ENCODE results near the gene BRINP2.

Gene BRINP2

DNA sequence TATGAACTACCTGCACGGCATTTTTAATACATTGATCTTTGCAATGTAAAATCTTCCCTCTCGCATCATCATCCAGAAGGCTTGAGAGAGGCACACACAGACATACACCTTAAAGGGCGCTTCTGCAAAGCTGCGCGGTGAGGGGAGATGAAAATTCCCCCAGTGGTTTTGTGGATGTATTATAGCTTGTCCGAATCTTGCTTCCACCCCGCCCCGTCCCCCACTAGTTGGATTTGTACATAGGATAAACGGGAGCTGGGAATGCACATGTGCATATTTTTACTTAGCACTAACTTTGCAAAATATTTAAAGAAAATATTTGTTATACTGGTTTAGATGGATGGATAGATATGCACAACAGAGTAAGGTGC lies 5.7 kb upstream of the BRINP2 start:
- DNase-seq, result no peak

DNA sequence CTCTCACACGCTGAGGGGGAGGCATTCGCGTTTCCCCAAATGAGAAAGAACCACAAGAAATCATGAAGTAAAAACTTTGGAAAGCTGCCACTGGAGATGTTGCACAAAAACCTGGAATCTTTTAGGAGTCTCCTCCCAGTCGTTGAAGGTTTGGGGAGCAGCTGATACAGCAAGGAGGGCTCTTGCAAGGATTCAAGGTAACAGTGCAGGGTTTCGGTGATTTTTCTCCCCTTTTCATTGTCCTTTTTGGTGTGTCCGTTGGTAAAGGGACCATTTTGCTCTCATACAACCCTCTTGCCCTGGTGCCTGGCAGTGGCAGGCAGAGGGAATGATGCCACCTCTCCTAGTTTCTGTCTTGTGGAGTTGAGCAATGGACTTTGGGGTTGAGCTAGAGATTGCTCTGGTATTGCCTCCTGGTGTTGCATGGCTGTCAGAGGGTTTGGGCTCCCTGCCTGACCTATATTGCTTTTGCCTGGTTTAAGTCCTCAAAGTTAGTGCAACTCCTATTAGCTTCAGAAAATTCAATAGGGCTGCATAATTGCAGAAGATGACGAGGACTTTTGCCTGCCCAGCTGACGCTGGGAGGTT lies 872 bp downstream of the BRINP2 start:
- no peak for DNase-seq

GRCh38 chr1:177172272-177172671 lies 1.5 kb downstream of the BRINP2 start:
- DNase-seq, result no peak

GRCh38 chr1:177172866-177173265 lies 2.1 kb downstream of the BRINP2 start:
- no peak for DNase-seq

GRCh38 chr1:177173976-177174375 lies 3.2 kb downstream of the BRINP2 start:
- no peak for DNase-seq

GRCh38 chr1:177174921-177175634 lies 4.3 kb downstream of the BRINP2 start:
- DNase-seq, result no peak

DNA sequence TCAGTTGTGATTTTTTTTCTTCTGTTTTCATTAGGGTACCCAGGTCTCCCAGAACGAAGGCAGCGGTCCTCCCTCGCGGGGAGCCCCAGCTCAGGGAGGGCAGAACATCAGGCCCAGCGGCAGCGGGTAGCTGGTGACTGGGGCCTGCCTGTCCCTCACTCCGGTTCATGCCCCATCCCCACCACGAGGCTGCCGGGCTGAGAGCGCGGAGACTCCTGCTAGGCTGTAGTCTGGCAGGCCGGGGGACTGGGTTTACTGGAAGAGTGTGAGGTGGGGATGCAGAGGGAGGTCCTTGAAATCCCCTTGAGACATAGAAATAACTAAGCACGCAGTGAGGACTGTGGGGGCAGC lies 10.5 kb downstream of the BRINP2 start:
- no peak for DNase-seq

- DNase-seq, result no peak
Measured at GRCh38 chr1:177181631-177182291, 11.0 kb downstream of the BRINP2 start.

- DNase-seq, result no peak
Measured at GRCh38 chr1:177183836-177184235, 13.1 kb downstream of the BRINP2 start.

DNA sequence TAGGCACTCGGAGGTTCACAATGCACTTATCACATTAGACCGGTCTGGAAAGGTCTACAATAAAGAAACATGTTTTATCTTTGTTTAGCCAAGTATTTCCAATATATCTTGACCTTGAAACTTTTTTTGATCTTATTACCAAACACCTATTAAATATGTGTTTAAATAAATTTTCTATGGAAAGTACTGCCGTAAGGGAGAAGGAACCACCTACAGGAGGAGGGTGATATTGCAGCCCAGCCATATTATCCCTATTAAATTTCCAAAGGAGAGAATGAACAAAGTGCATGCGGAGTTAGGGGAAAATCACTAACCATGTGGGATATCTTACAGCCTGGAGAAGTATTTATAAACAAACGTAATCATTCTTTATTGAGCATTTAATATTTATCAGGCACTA lies 14.5 kb downstream of the BRINP2 start:
- no peak for DNase-seq

DNA sequence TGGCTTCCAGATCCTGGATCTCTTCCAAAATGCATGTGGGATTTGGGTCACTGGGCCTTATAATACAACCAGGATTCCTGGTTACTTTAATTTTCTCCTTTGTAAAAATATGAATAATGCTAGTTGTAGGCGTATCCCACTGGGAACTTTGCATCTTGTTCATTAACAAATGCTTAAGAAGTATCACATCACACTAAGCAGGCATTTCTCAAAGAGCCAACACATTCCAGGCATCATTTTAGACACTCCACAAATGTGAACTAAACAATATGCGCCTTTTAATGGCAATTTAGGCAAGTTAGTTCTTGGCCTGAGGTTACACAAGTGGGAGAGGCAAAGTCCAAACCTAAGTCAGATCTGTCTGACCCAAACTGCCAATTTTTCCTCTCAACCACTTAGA lies 15.9 kb downstream of the BRINP2 start:
- DNase-seq, result no peak

DNA sequence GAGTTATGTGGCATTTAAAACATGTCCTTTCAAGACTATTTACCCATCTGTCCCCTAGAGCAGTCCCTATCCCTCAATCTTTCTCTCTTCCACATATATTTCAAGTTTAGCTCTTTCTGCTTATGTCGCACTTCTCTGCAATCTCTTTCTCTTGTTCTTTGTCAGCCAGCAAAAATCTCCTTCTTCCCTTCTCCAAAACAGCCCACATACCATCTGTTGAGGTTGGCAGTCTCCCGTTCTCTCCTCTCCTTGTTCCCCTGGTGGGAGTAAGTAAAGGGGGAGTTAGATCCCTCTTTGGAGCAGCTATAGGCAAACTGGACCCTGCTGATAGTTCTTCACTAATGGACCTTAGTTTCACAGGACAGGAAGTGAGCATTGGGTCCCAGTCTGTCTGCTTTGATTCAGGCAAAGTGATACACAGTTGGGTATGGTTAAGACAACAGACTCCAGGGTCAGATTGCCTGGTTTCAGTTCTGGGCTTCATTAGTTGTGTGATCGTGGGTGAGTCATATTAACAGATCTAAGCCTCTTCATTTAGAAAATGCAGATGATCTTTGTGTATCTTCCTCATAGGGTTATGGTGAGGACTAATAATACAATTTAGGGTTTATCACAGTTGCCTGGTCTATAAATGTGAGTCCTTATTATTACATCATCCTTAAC lies 19.7 kb downstream of the BRINP2 start:
- DNase-seq, result no peak

DNA sequence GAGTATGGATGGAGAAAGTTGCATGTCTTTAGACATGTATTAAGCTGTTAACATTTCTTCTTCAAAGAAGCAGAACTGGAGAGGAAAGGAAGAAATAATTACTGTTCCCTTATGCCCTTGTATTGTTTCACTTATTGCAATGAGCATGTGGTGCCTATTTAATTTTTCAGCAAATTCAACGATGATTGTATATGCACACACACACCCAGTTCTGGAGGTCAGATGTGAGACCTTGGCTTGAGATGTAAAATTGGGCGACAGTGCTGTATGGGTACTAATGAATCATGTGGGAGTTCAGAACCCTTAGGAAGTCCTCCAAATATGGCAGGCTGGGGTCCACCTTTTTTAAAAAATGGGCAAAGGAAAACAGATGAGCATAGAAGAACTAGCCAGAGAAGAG lies 27.5 kb downstream of the BRINP2 start:
- DNase-seq, result no peak

DNA sequence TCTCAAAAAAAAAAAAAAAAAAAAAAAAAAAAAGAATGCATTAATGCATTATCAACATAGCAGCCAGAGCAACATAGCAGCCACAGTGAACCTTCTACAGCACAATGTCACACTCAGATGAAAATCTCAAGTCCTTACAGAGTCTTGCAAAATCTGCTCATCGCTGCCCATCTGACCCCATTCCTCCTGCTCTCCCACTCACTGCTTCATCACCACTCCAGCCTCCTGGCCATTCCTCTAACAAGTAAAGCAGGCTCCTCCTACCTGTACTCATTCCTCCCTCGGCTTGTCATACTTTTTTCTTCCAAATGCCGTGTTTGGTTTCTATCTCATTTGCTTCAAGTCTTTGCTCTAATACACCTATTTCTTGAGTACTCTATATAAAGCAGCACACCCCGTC lies 29.5 kb downstream of the BRINP2 start:
- DNase-seq, result no peak

DNA sequence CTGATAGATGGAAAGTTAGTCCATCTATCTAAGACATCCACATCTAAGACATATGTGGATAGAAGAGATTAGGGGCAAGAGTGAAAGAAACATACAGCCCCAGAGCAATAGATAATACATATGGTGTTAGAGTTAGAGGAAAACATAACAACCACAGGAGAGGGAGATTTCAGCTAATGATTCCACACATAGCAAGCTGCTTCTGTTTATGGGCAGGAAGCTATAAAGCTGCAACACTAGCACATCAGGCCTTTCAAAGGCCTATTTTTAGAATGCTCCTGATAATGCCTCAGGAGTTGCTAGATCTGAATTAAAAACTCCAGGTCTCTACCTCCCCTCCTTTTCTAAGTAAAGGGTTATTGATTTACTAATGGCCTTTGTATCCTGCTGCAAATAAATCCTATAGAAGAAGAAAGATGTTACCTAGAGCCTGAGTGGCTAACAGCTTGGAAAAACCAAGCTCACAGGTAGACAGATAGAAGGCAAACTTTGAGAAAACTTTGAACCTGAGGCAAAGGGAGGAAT lies 36.1 kb downstream of the BRINP2 start:
- DNase-seq, result no peak

DNA sequence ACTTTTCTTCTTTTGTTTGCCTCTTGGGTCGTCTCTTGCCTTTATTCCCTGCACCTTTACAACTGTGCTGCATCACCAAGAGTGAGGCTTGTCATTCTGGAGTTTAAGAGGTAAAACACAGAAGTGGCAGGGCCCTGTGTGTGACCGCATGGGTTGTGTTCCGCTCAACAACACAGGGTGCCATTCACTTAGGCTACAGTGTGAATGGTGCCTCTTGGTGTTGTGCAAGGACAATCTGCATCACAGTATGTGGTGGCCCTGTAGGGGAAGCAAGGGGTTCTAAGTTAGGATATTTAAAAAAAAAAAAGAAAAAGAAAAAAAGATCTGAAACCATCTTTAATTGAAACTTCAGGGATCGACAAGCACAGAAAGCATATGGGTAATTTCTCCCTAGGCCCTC lies 38.2 kb downstream of the BRINP2 start:
- no peak for DNase-seq

DNA sequence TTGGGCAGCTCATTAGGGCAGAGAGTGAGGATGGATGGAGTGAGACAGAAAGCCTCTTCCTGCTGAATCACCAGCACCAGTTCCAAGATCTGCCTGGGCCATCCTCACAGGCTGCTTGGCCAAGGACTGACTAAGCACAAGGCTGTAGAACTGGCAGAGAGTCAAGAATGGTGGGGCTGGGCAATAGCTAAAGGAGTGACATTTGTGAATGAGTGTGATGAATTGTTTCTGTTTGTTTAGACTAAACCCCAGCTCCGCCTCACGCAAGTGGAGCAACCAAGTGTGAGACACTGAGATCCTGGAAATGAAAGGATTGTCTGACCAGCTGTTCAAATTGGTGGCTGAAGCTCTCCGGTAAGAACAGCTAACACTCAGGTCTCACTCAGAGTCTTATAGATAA lies 38.6 kb downstream of the BRINP2 start:
- no peak for DNase-seq

DNA sequence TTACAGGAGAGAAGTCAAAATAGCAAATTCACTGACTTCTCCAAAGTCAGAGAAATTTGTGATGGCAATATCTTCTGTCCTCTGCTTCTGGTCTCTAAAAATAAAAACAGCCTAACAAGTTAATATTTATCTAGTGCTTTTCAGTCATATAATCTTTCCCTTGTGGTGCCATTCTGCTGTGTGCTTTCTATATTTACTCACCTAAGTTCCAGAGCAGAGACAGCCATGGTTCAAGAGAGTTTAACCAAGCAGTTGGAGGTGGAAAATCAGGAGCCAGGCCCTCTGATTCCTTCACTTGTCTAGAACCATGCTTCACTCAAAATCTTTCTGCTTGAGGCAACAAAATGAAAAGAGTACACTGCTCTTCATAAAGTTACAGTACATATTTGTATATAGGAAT lies 39.3 kb downstream of the BRINP2 start:
- no peak for DNase-seq

DNA sequence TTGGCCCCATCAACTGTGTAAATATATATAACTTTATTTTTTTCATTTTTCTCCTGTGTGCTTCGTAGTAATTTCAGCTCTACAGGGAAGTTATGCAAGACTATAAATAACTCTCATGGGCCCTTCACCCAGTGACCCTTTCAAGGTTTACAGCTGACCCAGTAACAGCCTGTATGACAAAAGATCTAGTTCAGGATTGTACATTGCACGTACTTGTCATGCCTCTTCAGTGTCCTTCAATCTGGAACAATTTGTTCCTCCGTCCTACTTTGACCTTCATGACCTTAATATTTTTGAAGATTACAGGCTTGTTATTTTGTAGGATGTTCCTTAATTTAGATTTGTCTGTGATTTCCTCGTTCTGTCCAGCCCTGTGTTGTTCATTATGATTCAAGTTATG lies 40.5 kb downstream of the BRINP2 start:
- DNase-seq, result no peak

DNA sequence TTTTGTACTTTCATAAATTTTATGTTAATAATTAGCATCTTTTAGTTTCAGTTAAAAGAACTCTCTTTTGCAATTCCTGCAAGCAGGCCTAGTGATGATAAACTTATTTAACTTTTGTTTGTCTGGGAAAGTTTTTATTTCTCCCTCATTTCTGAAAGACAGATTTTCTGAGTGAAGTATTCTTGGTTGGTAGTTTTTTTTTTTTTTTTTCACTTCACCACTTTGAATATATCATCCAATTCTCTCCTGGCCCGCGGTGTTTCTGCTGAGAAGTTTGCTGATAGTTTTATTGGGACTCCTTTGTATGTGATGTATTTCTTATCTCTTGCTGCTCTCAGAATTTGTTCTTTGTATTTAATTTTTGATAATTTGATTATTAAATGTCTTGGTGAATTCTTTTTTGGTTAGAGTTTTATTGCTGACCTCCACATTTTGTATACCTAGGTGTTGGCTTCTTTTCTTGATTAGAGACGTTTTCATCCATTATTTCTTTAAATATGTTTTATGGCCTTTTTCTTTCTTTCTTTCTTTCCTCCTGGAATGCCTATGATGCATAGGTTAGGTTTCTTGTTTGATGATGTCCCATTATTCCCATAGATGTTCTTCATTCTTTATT lies 45.9 kb downstream of the BRINP2 start:
- no peak for DNase-seq

DNA sequence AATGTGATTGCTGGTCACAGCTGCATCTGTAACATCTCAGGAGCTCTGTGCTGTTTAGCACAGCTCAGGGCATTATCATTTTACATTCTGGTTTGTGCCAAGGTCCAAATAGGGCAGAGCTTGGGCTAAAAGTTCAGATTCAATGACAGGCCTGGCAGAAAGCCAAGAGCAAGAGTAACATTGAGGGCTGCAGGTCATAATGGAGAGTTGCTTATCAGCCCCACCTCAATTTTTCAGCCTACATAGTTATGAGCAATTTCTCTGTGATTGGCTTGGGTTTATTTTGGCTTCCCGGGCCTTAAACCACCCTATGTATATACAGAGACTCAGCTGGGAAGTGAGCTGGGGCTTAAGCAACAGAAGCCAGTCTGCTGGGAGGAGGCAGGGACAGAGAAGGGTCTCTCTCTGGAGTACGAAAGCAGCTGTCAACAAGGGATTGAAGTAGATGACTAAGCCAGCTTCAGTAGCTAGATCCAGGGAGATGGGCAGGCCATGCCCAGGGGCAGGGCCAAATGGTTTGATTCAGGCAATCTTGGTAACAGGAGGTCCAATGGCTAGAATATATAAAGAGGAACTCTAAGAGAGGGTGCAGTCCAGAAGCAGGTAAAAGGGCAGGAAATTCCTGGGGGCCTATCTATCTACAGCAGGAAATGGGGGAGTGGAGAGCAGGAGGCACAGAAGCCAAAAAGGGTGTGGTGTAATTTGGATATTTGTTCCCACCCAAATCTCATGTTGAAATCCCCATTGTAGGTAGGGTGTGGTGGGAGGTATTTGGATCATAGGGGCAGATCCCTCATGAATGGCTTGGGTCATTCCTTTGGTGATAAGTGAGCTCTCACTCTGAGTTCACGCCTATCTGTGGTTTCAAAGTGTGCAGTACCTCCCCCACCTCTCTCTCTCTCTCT lies 49.0 kb downstream of the BRINP2 start:
- DNase-seq, result no peak

DNA sequence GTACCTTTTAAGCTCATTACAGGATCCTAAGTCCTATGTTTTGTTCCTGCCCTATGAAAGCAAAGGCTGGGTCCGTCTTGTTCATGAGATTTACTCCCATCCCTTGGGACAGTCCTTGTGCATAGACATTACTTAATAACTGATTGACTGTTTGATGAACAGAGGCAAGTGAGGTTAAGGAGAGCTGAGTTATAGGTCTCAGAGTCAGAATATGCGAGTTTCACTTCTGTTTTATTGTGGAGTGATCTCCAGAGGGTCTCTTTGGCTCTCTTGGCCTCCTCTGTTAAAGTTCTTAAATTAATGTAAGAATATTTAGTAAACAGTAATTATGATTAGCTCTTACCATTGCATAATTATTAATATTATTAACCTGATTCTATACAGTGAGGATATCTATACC lies 52.6 kb downstream of the BRINP2 start:
- DNase-seq, result no peak

All from SIG-M5 (cell line).